Measurements from ENCODE around the gene PPP2R2C.

Gene PPP2R2C

DNA sequence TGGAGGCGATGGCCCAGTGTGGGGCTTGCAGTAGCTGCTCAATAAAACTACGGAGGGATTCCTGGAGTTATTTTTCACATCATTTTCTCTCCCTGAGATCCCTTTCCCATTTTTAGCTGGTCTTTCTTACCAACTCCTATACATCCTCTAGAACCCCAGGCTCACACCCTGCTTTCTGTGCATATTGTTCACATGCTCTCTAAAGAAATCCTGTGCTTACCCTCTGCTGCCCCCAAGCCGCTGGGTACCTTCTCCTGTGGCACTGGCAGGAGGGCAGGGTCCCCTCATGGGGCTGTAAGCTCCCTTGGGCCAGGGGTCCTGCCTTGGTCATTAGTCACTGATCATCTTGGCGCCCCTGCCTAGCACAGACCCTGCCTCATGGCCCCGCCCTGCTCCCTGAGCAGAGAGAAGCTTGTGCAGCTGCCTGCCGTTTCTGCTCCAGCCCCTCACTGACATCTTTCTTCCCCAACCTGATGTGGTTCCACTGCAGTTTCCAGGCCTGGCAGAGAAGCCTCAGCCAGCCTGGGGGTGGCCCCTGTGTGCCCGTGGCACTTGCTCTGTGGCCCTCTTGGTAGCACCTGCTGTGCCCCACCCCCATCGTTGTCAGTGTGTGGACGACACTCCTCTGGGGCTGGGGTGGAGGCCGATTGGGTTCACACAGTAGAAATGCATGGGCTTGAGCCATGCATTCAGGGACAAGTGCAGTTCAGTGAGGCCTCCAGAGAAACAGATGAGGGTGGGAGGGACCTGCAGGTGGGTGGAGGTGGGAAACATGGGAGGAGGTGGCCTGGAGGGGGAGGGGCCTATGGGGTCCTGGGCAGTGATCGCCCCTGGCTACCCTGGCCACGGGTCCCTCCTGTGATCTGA, 133.2 kb downstream of the PPP2R2C start:
- H3K27ac ChIP-seq, result no peak overlapping the region
- ChIA-PET CTCF (interaction anchor here (0.6 kb wide), 1 partner anchor 267 kb away, joined by 3 read pairs; no protein-coding TSS in a partner anchor), POLR2A (ENCODE audit: low non-redundant PET) (no interaction called here)
- DNase-seq (ENCODE audit: low spot score), result no peak
- TF ChIP-seq, protein P1, sequence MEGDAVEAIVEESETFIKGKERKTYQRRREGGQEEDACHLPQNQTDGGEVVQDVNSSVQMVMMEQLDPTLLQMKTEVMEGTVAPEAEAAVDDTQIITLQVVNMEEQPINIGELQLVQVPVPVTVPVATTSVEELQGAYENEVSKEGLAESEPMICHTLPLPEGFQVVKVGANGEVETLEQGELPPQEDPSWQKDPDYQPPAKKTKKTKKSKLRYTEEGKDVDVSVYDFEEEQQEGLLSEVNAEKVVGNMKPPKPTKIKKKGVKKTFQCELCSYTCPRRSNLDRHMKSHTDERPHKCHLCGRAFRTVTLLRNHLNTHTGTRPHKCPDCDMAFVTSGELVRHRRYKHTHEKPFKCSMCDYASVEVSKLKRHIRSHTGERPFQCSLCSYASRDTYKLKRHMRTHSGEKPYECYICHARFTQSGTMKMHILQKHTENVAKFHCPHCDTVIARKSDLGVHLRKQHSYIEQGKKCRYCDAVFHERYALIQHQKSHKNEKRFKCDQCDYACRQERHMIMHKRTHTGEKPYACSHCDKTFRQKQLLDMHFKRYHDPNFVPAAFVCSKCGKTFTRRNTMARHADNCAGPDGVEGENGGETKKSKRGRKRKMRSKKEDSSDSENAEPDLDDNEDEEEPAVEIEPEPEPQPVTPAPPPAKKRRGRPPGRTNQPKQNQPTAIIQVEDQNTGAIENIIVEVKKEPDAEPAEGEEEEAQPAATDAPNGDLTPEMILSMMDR (conservative IDR thresholded peaks at IDR 0.05; ENCODE audit: low read depth), result no peak

DNA sequence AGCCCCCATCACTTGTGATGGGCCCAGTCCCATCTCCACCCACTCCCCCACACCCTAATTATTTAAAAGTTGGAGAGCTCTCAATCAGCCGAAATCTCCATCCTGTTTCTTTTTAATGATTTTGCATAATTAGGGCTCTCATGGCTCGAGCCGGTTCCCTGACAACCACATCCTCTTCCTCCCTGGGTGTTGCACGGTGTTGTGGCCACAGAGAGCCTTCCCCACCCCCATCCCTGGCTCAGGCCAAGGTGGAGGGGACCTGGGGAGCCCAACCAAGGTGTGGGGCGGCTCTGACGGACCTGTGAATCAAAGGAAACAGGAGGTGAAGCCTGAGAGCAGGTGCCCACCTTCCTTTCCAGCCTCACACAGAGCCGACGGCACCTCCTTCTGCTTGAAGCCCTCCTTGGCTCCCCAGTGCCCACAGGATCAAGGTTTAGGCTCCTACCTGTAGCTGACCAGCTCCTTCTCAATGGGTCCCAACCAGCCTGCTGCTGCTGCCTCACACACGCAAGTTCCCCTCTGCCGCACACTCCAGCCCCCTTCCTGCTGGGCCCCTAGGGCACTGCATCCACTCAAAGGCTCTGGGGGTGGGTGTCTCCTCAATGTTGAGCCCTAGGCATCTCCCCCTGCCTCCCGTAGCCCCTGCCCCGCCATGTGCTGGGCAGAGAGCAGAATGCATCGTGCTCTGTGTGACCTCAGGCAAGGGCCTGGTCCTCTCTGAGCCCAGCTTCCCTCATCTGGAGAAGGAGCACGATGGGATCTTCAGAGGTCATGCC, 134.1 kb downstream of the PPP2R2C start:
- POLR2A ChIA-PET (ENCODE audit: low non-redundant PET), result no interaction called here
- CTCF ChIA-PET, result interaction anchor here (0.6 kb wide), 1 partner anchor 268 kb away, joined by 3 read pairs; no protein-coding TSS in a partner anchor
- TF ChIP-seq, protein P1 (conservative IDR thresholded peaks at IDR 0.05; ENCODE audit: low read depth), result no peak
- no peak for DNase-seq (ENCODE audit: low spot score)
- H3K27ac ChIP-seq, result no peak overlapping the region

- TF ChIP-seq, protein P1 (conservative IDR thresholded peaks at IDR 0.05; ENCODE audit: low read depth), result no peak
- H3K27ac ChIP-seq, result no peak overlapping the region
- no peak for DNase-seq (ENCODE audit: low spot score)
- POLR2A ChIA-PET (ENCODE audit: low non-redundant PET), result no interaction called here
- CTCF ChIA-PET, result no interaction called here
Measured at GRCh38 chr4:6337331-6337935, 135.0 kb downstream of the PPP2R2C start.

GRCh38 chr4:6336166-6336565, 136.2 kb downstream of the PPP2R2C start:
- ChIA-PET CTCF (no interaction called here), POLR2A (ENCODE audit: low non-redundant PET) (no interaction called here)
- DNase-seq (ENCODE audit: low spot score), result no peak
- TF ChIP-seq, protein P1 (conservative IDR thresholded peaks at IDR 0.05; ENCODE audit: low read depth), result no peak
- H3K27ac ChIP-seq, result no peak overlapping the region

- ChIA-PET POLR2A (ENCODE audit: low non-redundant PET) (no interaction called here), CTCF (no interaction called here)
- DNase-seq (ENCODE audit: low spot score), result no peak
- no peak overlapping the region for H3K27ac ChIP-seq
- TF ChIP-seq, protein P1 (conservative IDR thresholded peaks at IDR 0.05; ENCODE audit: low read depth), result no peak
Measured at GRCh38 chr4:6335040-6335590, 137.3 kb downstream of the PPP2R2C start.

All from RWPE1 (cell line).